IMR-90 (cell line): ENCODE data around the gene ZNF219. TPM values are rescaled to one million over a fixed set of nuclear protein-coding genes. Genes with fewer than 3 reads are reported as not detected.
A peak's percentile ranks its signal among the peaks of the same experiment; 100 is the strongest.

ENCODE experiments used
- ATAC-seq: fragments of 200-7000 bp; cut with Tn5 transposase; 2 replicates; pipeline ENCODE4 v1.9.1; 2020; ENCODE audit warnings: low read depth, mild to moderate bottlenecking, moderate library complexity
- BruUV-seq: library from RNA; stranded (reverse); fragments of 400-500 nt; replicated peaks from 2 replicates; lab custom pipeline; 2021; lab: Mats Ljungman, UMichigan
- CTCF ChIA-PET: fragments of 300-600 bp; formaldehyde crosslinking; extraction: SDS; loops from one replicate; lab custom pipeline; 2021; ENCODE audit warnings: antibody characterized with exemption; lab: Yijun Ruan, JAX
- POLR2A ChIA-PET: fragments of 300-600 bp; sonication (Branson Sonifier 250); formaldehyde crosslinking; loops from one replicate; lab custom pipeline; 2022; ENCODE audit warnings: antibody characterized with exemption; ENCODE audit not compliant: unreplicated experiment; lab: Charles Lee
- DNase-seq: peaks from one replicate; pipeline ENCODE4 v3.0.0; 2013
- H2AFZ ChIP-seq: replicated peaks from 2 replicates; pipeline ENCODE3; 2013; ENCODE audit warnings: low read length, mild to moderate bottlenecking; ENCODE audit not compliant: poor library complexity
- H2AK5ac ChIP-seq: 2 replicates; pipeline ENCODE4 v1.6.1; 2013; ENCODE audit warnings: low read depth, low read length, inconsistent platforms
- H2AK9ac ChIP-seq: replicated peaks from 2 replicates; pipeline ENCODE3; 2013; ENCODE audit warnings: mild to moderate bottlenecking, low read depth, low read length, moderate library complexity; ENCODE audit not compliant: poor library complexity
- H2BK120ac ChIP-seq: 2 replicates; pipeline ENCODE4 v1.6.1; 2013; ENCODE audit warnings: low read depth, low read length, inconsistent platforms
- H2BK15ac ChIP-seq: 3 replicates; pipeline ENCODE4 v1.6.1; 2013; ENCODE audit warnings: low read depth, low read length, inconsistent platforms
- H2BK20ac ChIP-seq: 2 replicates; pipeline ENCODE4 v1.6.1; 2013; ENCODE audit warnings: low read depth, mild to moderate bottlenecking, inconsistent platforms, low read length, moderate library complexity
- H2BK5ac ChIP-seq: 2 replicates; pipeline ENCODE4 v1.6.1; 2013; ENCODE audit warnings: mild to moderate bottlenecking, low read depth, low read length, inconsistent platforms; ENCODE audit not compliant: poor library complexity, severe bottlenecking
- H3K14ac ChIP-seq: replicated peaks from 2 replicates; pipeline ENCODE4 v1.6.1; 2013; ENCODE audit warnings: low read depth, low read length, inconsistent platforms
- H3K18ac ChIP-seq: 2 replicates; pipeline ENCODE4 v1.6.1; 2013; ENCODE audit warnings: low read depth, low read length, control low read depth
- H3K23ac ChIP-seq: 2 replicates; pipeline ENCODE4 v1.6.1; 2013; ENCODE audit warnings: low read depth, low read length, inconsistent platforms
- H3K27ac ChIP-seq: 2 replicates; pipeline ENCODE4 v1.5.1; 2013; ENCODE audit warnings: mild to moderate bottlenecking, control low read depth, low read length; ENCODE audit not compliant: insufficient read depth
- H3K27me3 ChIP-seq: 2 replicates; pipeline ENCODE4 v1.6.1; 2013; ENCODE audit warnings: low read length; ENCODE audit not compliant: control insufficient read depth, insufficient read depth
- H3K36me3 ChIP-seq: 2 replicates; pipeline ENCODE4 v1.6.1; 2013; ENCODE audit warnings: low read length, mixed read lengths; ENCODE audit not compliant: control insufficient read depth, insufficient read depth
- H3K4ac ChIP-seq: 2 replicates; pipeline ENCODE4 v1.6.1; 2013; ENCODE audit warnings: low read depth, low read length, inconsistent platforms
- H3K4me1 ChIP-seq: 2 replicates; pipeline ENCODE4 v1.6.1; 2013; ENCODE audit warnings: low read length, mixed read lengths; ENCODE audit not compliant: control insufficient read depth, insufficient read depth
- H3K4me2 ChIP-seq: 2 replicates; pipeline ENCODE4 v1.6.1; 2013; ENCODE audit warnings: low read depth, mild to moderate bottlenecking, control low read depth, low read length, moderate library complexity
- H3K4me3 ChIP-seq: 2 replicates; pipeline ENCODE4 v1.5.1; 2013; ENCODE audit warnings: low read depth, mild to moderate bottlenecking, control low read depth, low read length, moderate library complexity; ENCODE audit not compliant: insufficient read depth
- H3K56ac ChIP-seq: 2 replicates; pipeline ENCODE4 v1.6.1; 2013; ENCODE audit warnings: low read length, inconsistent platforms; ENCODE audit not compliant: insufficient read depth; ENCODE audit errors: extremely low read depth
- H3K79me1 ChIP-seq, 2 experiments: 2 replicates each; pipeline ENCODE4 v1.6.1; 2013; ENCODE audit warnings: low read length in 2 of 2, inconsistent platforms in 1 of 2, low read depth in 1 of 2
- H3K9ac ChIP-seq: 2 replicates; pipeline ENCODE4 v1.6.1; 2013; ENCODE audit warnings: low read depth, low read length, control low read depth
- H3K9me1 ChIP-seq: 2 replicates; pipeline ENCODE4 v1.6.1; 2013; ENCODE audit warnings: low read length, inconsistent platforms; ENCODE audit not compliant: insufficient read depth
- H3K9me3 ChIP-seq: 2 replicates; pipeline ENCODE4 v1.6.1; 2013; ENCODE audit warnings: low read length; ENCODE audit not compliant: control insufficient read depth, insufficient read depth
- H4K20me1 ChIP-seq: 2 replicates; pipeline ENCODE4 v1.6.1; 2013; ENCODE audit warnings: low read length, inconsistent platforms; ENCODE audit not compliant: insufficient read depth
- H4K5ac ChIP-seq: 2 replicates; pipeline ENCODE4 v1.6.1; 2013; ENCODE audit warnings: mild to moderate bottlenecking, low read depth, low read length, control low read depth
- H4K8ac ChIP-seq, 2 experiments: 2 replicates each; pipeline ENCODE4 v1.6.1; 2013; ENCODE audit warnings: low read depth in 2 of 2, low read length in 2 of 2, control low read depth in 1 of 2, inconsistent platforms in 1 of 2
- H4K91ac ChIP-seq: 2 replicates; pipeline ENCODE4 v1.6.1; 2013; ENCODE audit warnings: low read depth, low read length, inconsistent platforms; ENCODE audit not compliant: insufficient read depth
- CEBPB ChIP-seq: IDR thresholded peaks from 2 replicates; pipeline ENCODE4 v1.6.1; 2012; ENCODE audit warnings: low read depth, low read length, improper control_type of control experiment
- CHD1 ChIP-seq: IDR thresholded peaks from 2 replicates; pipeline ENCODE4 v1.6.1; 2012; ENCODE audit warnings: low read depth, low read length, improper control_type of control experiment
- MAFK ChIP-seq: IDR thresholded peaks from 2 replicates; pipeline ENCODE4 v1.6.1; 2012; ENCODE audit warnings: low read depth, low read length, improper control_type of control experiment
- MXI1 ChIP-seq: IDR thresholded peaks from 2 replicates; pipeline ENCODE4 v1.6.1; 2012; ENCODE audit warnings: low read depth, mild to moderate bottlenecking, low read length, moderate library complexity, borderline replicate concordance
- NFE2L2 ChIP-seq: fragments of 150-350 bp; IDR thresholded peaks from 2 replicates; pipeline ENCODE4 v1.6.1; 2016; ENCODE audit warnings: low read depth, mild to moderate bottlenecking, low read length
- SMC3 ChIP-seq: fragments of 150-350 bp; IDR thresholded peaks from 2 replicates; pipeline ENCODE4 v1.6.1; 2016; ENCODE audit warnings: low read depth, mild to moderate bottlenecking, antibody characterized with exemption, low read length, moderate library complexity
- WGBS, 2 experiments: methylation state at CpG; one replicate each; pipeline versions ENCODE4 v1.1.5 to v1.1.7; 2013; ENCODE audit warnings: missing lambda C conversion rate in 2 of 2; ENCODE audit not compliant: insufficient read length in 1 of 2; ENCODE audit errors: extremely low coverage in 2 of 2; 5-methylcytosine and 5-hydroxymethylcytosine counted together
- dilution Hi-C: fragments of 300-500 bp; cut with HindIII; formaldehyde crosslinking; loops from one replicate; pipeline ENCODE4 v1.14.3; 2018; ENCODE audit warnings: low sequenced_read_pairs; ENCODE audit not compliant: unreplicated experiment
- in situ Hi-C: fragments of 300-500 bp; cut with MboI; formaldehyde crosslinking; loops from 3 replicates; pipeline ENCODE4 v1.14.3; 2019; ENCODE audit warnings: low sequenced_read_pairs, inconsistent platforms, mixed read lengths
- intact Hi-C: fragments of 100-400 bp; cut with micrococcal nuclease; formaldehyde crosslinking; loops from 2 replicates; pipeline ENCODE4 v1.10.0; 2022
- polyA plus RNA-seq, 3 experiments: library from polyadenylated mRNA; depleted of rRNA; stranded (reverse); fragments of >200 nt; gene quantifications; 2 replicates each; pipeline ENCODE4 v1.2.3, GENCODE V29; 2012; ENCODE audit warnings: low replicate concordance in 1 of 3
- total RNA-seq: library from RNA; depleted of rRNA; stranded (reverse); fragments of >200 nt; gene quantifications from 2 replicates; pipeline ENCODE4 v1.2.3, GENCODE V29; 2012
- TF ChIP-seq, protein P1 (sequence below): fragments of 150-350 bp; IDR thresholded peaks from 2 replicates; pipeline ENCODE4 v1.6.1; 2017; ENCODE audit warnings: mild to moderate bottlenecking, antibody characterized with exemption, low read length, low read depth

The ZNF219 gene
- total and polyA plus RNA-seq, 2 of the 4 experiments (the other 2 are of a cell fraction) = 0.90 to 3.8 TPM

- ATAC-seq (no peak), DNase-seq (no peak)
- BruUV-seq = no TSS peak
- H3K36me3 ChIP-seq = peaks cover 90% of the 10 kb centered on the region
- H4K5ac ChIP-seq = no peak overlapping the region
- no peaks in the 10 kb centered on the region for H3K9me3 ChIP-seq
- no peak overlapping the region for H3K4me2 ChIP-seq
- no peaks in the 10 kb centered on the region for H4K20me1 ChIP-seq
- dilution Hi-C loops (no loop called here), intact Hi-C loops (no loop called here), in situ Hi-C loops (loop anchor here (25.0 kb wide), 2 partner anchors 616 to 741 kb away; partner anchors contain the start of genes APEX1, CCNB1IP1, OSGEP and PARP2)
- H2BK20ac ChIP-seq = no peak overlapping the region
- no peak overlapping the region for H3K56ac ChIP-seq
- H3K9me1 ChIP-seq = no peaks in the 10 kb centered on the region
- H3K14ac ChIP-seq = no peak overlapping the region
- H2AK9ac ChIP-seq = peak overlapping the region; percentile 33
- no peak overlapping the region for H2AK5ac ChIP-seq
- ChIA-PET CTCF (interaction anchor here (1.1 kb wide), 1 partner anchor 20 kb away, joined by 5 read pairs; no protein-coding TSS in a partner anchor), POLR2A (no interaction called here)
- no peak overlapping the region for H3K9ac ChIP-seq
- no peaks in the 10 kb centered on the region for H3K27me3 ChIP-seq
- no peak overlapping the region for H2BK15ac ChIP-seq
- no peak overlapping the region for H2AFZ ChIP-seq
- no peak overlapping the region for H3K4me3 ChIP-seq
- H4K91ac ChIP-seq = no peak overlapping the region
- H3K4ac ChIP-seq = no peak overlapping the region
- 90% methylated on average over 3 of the region's 10 CpGs; no CpG with 5 or more reads in 1 of the 2 experiments for WGBS, 2 experiments
- H3K4me1 ChIP-seq = peaks cover 1% of the 10 kb centered on the region
- H3K27ac ChIP-seq = no peak overlapping the region
- H3K79me1 ChIP-seq = peaks cover 19 to 27% of the 10 kb centered on the region in 2 experiments; a peak in 3 of 4 replicates
- no peak overlapping the region for H3K18ac ChIP-seq
- no peak overlapping the region for H2BK5ac ChIP-seq
- no peak overlapping the region for H4K8ac ChIP-seq
- no peak overlapping the region for H2BK120ac ChIP-seq
- no peak overlapping the region for H3K23ac ChIP-seq
- TF ChIP-seq MAFK (no peak), MXI1 (no peak), NFE2L2 (no peak), CHD1 (no peak), SMC3 (no peak), CEBPB (no peak)
- TF ChIP-seq, protein P1, sequence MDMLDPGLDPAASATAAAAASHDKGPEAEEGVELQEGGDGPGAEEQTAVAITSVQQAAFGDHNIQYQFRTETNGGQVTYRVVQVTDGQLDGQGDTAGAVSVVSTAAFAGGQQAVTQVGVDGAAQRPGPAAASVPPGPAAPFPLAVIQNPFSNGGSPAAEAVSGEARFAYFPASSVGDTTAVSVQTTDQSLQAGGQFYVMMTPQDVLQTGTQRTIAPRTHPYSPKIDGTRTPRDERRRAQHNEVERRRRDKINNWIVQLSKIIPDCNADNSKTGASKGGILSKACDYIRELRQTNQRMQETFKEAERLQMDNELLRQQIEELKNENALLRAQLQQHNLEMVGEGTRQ = no peak
Measured at GRCh38 chr14:21078726-21079125, 19.7 kb downstream of the ZNF219 start.
